Ishikawa (cell line): ENCODE results near the gene SLC24A4.

ENCODE experiments used
- CEBPB ChIP-seq: IDR thresholded peaks from 2 replicates; pipeline ENCODE4 v1.6.1; 2012
- CREB1 ChIP-seq: IDR thresholded peaks from 2 replicates; pipeline ENCODE4 v1.6.1; 2012; ENCODE audit warnings: low read depth
- EGR1 ChIP-seq: IDR thresholded peaks from 2 replicates; pipeline ENCODE4 v1.6.1; 2012
- EP300 ChIP-seq: IDR thresholded peaks from 2 replicates; pipeline ENCODE4 v1.6.1; 2012; ENCODE audit warnings: borderline replicate concordance
- FOXM1 ChIP-seq: IDR thresholded peaks from 2 replicates; pipeline ENCODE4 v1.6.1; 2012; ENCODE audit warnings: low read depth, borderline replicate concordance
- MAX ChIP-seq: IDR thresholded peaks from 2 replicates; pipeline ENCODE4 v1.6.1; 2012
- NFIC ChIP-seq: IDR thresholded peaks from 2 replicates; pipeline ENCODE4 v1.6.1; 2012
- RAD21 ChIP-seq: IDR thresholded peaks from 2 replicates; pipeline ENCODE4 v1.6.1; 2012; ENCODE audit warnings: low read depth
- REST ChIP-seq: IDR thresholded peaks from 2 replicates; pipeline ENCODE4 v1.6.1; 2012; ENCODE audit warnings: low read depth, mild to moderate bottlenecking
- TAF1 ChIP-seq: IDR thresholded peaks from 2 replicates; pipeline ENCODE4 v1.6.1; 2012; ENCODE audit warnings: low read depth, mild to moderate bottlenecking
- TCF12 ChIP-seq: IDR thresholded peaks from 2 replicates; pipeline ENCODE4 v1.6.1; 2012; ENCODE audit warnings: low read depth
- TEAD4 ChIP-seq: IDR thresholded peaks from 2 replicates; pipeline ENCODE4 v1.6.1; 2012
- YY1 ChIP-seq: IDR thresholded peaks from 2 replicates; pipeline ENCODE4 v1.6.1; 2012; ENCODE audit warnings: low read depth
- ZBTB7A ChIP-seq: IDR thresholded peaks from 2 replicates; pipeline ENCODE4 v1.6.1; 2012; ENCODE audit warnings: low read depth
- TF ChIP-seq, protein P1 (sequence below): IDR thresholded peaks from 2 replicates; pipeline ENCODE4 v1.6.1; 2012

Gene SLC24A4

GRCh38 chr14:92470811-92471210, 147.8 kb downstream of the SLC24A4 start:
- TF ChIP-seq RAD21 (no peak), TAF1 (no peak), EP300 (no peak), YY1 (no peak), ZBTB7A (no peak), CREB1 (no peak), CEBPB (no peak), TEAD4 (no peak), NFIC (no peak), EGR1 (no peak)
- TF ChIP-seq, protein P1, sequence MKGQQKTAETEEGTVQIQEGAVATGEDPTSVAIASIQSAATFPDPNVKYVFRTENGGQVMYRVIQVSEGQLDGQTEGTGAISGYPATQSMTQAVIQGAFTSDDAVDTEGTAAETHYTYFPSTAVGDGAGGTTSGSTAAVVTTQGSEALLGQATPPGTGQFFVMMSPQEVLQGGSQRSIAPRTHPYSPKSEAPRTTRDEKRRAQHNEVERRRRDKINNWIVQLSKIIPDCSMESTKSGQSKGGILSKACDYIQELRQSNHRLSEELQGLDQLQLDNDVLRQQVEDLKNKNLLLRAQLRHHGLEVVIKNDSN, result no peak

DNA sequence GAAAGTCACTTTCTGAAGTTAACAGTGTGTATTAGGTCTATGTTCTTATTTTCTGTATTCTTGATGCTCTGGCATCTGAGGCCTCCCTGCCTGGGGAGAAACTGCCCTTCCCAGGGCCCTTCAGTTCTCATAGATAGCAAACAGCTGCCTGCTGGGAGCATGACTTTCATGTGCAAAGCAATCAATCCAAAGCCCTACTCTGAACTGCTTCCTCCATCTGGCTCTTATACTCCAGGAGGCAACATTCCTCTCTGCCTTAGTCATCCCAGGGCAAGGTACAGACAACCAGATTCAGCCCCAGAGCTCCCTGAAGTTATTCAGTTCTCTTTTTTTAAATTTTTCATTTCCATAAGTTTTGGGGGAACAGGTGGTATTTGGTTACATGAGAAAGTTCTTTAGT, 149.0 kb downstream of the SLC24A4 start:
- TF ChIP-seq NFIC (no peak), MAX (no peak), EP300 (no peak), ZBTB7A (no peak), YY1 (no peak), TEAD4 (peak; percentile 72), TCF12 (no peak), TAF1 (no peak)
- TF ChIP-seq, protein P1, result no peak

- no peak for TF ChIP-seq TAF1
- TF ChIP-seq RAD21, result no peak
- TF ChIP-seq ZBTB7A, result no peak
Measured at GRCh38 chr14:92472860-92473259, 149.9 kb downstream of the SLC24A4 start.

DNA sequence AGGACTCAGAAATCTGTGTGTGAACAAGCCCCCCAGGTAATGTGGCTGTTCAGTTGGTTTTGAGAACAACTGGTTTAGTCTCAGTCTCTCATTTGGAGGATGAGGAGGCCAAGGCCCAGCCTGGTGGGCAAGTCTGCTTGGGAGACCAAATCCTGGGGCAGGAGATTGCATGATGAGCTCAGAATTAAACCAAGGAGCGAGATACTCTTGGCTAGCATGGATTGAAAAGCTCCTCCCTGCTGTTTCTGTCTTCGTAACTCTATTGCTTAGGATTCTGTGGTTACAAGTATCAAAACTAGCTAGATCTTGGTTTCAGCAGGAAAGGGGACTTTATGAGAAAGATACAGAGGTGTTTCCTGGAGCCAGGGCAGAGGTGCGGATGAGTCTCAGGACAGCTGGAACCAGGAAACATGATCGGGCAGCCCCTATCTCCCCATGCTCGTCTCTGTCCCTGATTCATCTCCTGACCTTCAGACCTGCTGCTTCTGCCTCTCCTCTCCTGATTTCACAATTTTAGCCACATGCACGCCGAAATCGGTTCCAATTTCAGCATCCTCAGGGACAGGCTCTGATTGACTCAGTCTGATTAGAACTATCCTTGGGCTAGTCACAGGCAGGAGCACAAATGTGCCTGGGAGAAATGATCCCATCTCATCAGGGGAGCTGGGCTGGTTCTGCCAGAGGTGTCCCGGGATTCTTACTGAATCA, 150.4 kb downstream of the SLC24A4 start:
- TF ChIP-seq CEBPB, result no peak

GRCh38 chr14:92473969-92474535, 151.1 kb downstream of the SLC24A4 start:
- TF ChIP-seq CEBPB (no peak), CREB1 (no peak), TCF12 (no peak), REST (no peak), YY1 (no peak), ZBTB7A (no peak), TAF1 (no peak), EP300 (no peak), FOXM1 (no peak)
- TF ChIP-seq, protein P1, result no peak

GRCh38 chr14:92475037-92475436, 152.1 kb downstream of the SLC24A4 start:
- no peak for TF ChIP-seq TAF1

GRCh38 chr14:92475451-92476187, 152.7 kb downstream of the SLC24A4 start:
- no peak for TF ChIP-seq TAF1
- TF ChIP-seq NFIC, result peak; percentile 61
- TF ChIP-seq MAX, result peak; percentile 62; the same call in 1 of the 2 replicates
- TF ChIP-seq TEAD4, result no peak
- TF ChIP-seq RAD21, result no peak
- TF ChIP-seq REST, result no peak
- no peak for TF ChIP-seq ZBTB7A
- TF ChIP-seq YY1, result peak; percentile 9; the same call in 1 of the 2 replicates
- TF ChIP-seq EP300, result no peak
- TF ChIP-seq FOXM1, result no peak
- TF ChIP-seq, protein P1, result peak; percentile 85
- no peak for TF ChIP-seq CREB1
- TF ChIP-seq EGR1, result peak; percentile 63; the same call in 1 of the 2 replicates
- no peak for TF ChIP-seq TCF12
- TF ChIP-seq CEBPB, result peak; percentile 46; the same call in 1 of the 2 replicates
